Left lobe of liver (tissue), 2 donors: ENCODE data around the gene SLC25A29. TPM values are rescaled to one million over a fixed set of nuclear protein-coding genes. Genes with fewer than 3 reads are reported as not detected.
A peak's percentile ranks its signal among the peaks of the same experiment; 100 is the strongest.

Experiments used
- ATAC-seq: fragments of 200-7000 bp; cut with Tn5 transposase; one replicate; pipeline ENCODE4 v1.9.1; 2020; ENCODE audit warnings: mild to moderate bottlenecking, moderate library complexity
- DNase-seq: peaks from one replicate; pipeline ENCODE4 v3.0.0-alpha.2; 2020; ENCODE audit warnings: low spot score
- total RNA-seq: library from RNA; stranded (reverse); gene quantifications from one replicate; pipeline ENCODE4 v1.2.1, GENCODE V29; 2021
- donor health status: DM: no; HTN: no; CAD: no; lungs with moderate emphysema.
- donor health status: DM: no; HTN: yes; CAD: no.

The SLC25A29 gene
- total RNA-seq, 1 donor from 2014 or later, result 34.1 TPM

DNA sequence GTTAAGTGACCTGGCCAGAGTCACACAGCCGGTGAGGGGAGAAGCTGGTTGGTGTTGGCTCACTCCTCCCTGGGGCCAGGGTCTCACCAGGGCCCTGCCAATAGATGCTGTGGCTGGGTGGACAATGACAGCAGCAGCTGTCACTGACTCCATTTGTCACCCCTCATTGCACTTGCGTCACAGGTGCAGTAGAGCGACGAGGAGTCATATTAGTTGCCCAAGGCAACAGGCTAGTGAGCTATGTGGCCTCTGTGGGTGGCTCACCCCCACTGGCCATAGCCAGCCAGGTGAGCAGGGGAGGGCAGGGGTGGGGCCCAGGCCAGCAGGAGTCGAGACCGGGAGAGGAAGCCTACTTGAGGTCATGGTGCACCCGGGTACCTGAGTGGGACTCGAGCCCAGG is 26.6 kb upstream of the SLC25A29 start:
- DNase-seq (no peak), ATAC-seq (peak; percentile 41)

- ATAC-seq, result peak; percentile 25
- no peak for DNase-seq
Measured at GRCh38 chr14:100332071-100332639, 25.9 kb upstream of the SLC25A29 start.

- DNase-seq, result no peak
- no peak for ATAC-seq
Measured at GRCh38 chr14:100330388-100330931, 24.2 kb upstream of the SLC25A29 start.

GRCh38 chr14:100330007-100330344 is 23.7 kb upstream of the SLC25A29 start:
- ATAC-seq (no peak), DNase-seq (no peak)

- no peak for DNase-seq
- no peak for ATAC-seq
Measured at GRCh38 chr14:100329233-100330006, 23.2 kb upstream of the SLC25A29 start.

DNA sequence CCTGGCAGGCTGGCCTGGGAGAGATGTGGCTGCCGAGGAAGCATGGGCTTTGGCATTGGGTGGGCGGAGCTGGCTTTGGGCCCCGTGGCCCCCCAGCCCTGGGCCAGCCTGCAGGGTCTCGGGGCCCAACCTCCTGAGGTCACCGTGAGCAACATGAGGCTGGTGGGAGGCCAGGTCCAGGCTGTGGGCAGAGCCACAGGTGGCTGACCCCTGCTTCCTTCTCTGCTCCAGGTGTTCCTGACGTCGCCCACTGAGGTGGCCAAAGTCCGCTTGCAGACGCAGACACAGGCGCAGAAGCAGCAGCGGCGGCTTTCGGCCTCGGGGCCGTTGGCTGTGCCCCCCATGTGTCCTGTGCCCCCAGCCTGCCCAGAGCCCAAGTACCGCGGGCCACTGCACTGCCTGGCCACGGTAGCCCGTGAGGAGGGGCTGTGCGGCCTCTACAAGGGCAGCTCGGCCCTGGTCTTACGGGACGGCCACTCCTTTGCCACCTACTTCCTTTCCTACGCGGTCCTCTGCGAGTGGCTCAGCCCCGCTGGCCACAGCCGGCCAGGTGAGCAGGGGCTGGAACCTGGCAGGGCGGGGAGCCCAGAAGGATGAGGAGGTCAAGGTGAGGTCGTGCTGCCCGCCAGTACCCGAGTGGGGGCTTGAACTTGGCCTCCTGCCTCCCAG is 22.4 kb upstream of the SLC25A29 start:
- DNase-seq (peak; percentile 62), ATAC-seq (no peak)

GRCh38 chr14:100327128-100327527 is 20.9 kb upstream of the SLC25A29 start:
- ATAC-seq, result no peak
- DNase-seq, result no peak

- DNase-seq, result peak; percentile 86
- ATAC-seq, result peak; percentile 35
Measured at GRCh38 chr14:100325958-100326357, 19.7 kb upstream of the SLC25A29 start.

GRCh38 chr14:100325231-100325632 is 19.0 kb upstream of the SLC25A29 start:
- ATAC-seq (peak; percentile 56), DNase-seq (peak; percentile 96)

- ATAC-seq, result peak; percentile 39
Measured at GRCh38 chr14:100323942-100324307, 17.7 kb upstream of the SLC25A29 start.

GRCh38 chr14:100323121-100323941 is 17.1 kb upstream of the SLC25A29 start, which contains the start of gene SLC25A47:
Gene SLC25A47, plus strand, starts transcription at chr14:100323339. Its CDS starts 76 bp downstream, at chr14:100323415.
- DNase-seq, result peak; percentile 96
- peak; percentile 64 for ATAC-seq

More at GRCh38 chr14:100323942-100324307, 17.7 kb upstream of the SLC25A29 start:
- DNase-seq, result peak; percentile 86

GRCh38 chr14:100322138-100322957 is 16.1 kb upstream of the SLC25A29 start:
- ATAC-seq (no peak), DNase-seq (no peak)

GRCh38 chr14:100321473-100322137 is 15.4 kb upstream of the SLC25A29 start:
- peak; percentile 74 for DNase-seq
- ATAC-seq, result peak; percentile 1

- ATAC-seq, result no peak
Measured at GRCh38 chr14:100320157-100320856, 14.1 kb upstream of the SLC25A29 start.

GRCh38 chr14:100317912-100318808 is 11.9 kb upstream of the SLC25A29 start:
- peak; percentile 55 for ATAC-seq
- peak; percentile 72 for DNase-seq

More at GRCh38 chr14:100320157-100320856, 14.1 kb upstream of the SLC25A29 start:
- no peak for DNase-seq

- ATAC-seq, result no peak
Measured at GRCh38 chr14:100317389-100317788, 11.1 kb upstream of the SLC25A29 start.

GRCh38 chr14:100314724-100315123 is 8.5 kb upstream of the SLC25A29 start:
- ATAC-seq, result no peak

More at GRCh38 chr14:100317389-100317788, 11.1 kb upstream of the SLC25A29 start:
- no peak for DNase-seq

More at GRCh38 chr14:100314724-100315123, 8.5 kb upstream of the SLC25A29 start:
- no peak for DNase-seq
